Esophagus squamous epithelium (tissue), 4 donors: ENCODE data around the gene IRF4.

Experiments
- CTCF ChIP-seq, 6 experiments: fragments of 450-650 bp in 4 of 6; fragments of 200-600 bp in 2 of 6; sonication (generic) in 2 of 6; IDR thresholded peaks; one replicate each; pipeline ENCODE4 v1.5.1; 2016 to 2019; ENCODE audit warnings: antibody characterized with exemption in 6 of 6, mild to moderate bottlenecking in 4 of 6, moderate library complexity in 4 of 6
- POLR2A ChIP-seq, 4 donors: fragments of 450-650 bp; IDR thresholded peaks; one replicate each; pipeline ENCODE4 v1.6.1; 2017; ENCODE audit warnings: antibody characterized with exemption in 4 of 4, mild to moderate bottlenecking in 4 of 4, moderate library complexity in 3 of 4

DNA sequence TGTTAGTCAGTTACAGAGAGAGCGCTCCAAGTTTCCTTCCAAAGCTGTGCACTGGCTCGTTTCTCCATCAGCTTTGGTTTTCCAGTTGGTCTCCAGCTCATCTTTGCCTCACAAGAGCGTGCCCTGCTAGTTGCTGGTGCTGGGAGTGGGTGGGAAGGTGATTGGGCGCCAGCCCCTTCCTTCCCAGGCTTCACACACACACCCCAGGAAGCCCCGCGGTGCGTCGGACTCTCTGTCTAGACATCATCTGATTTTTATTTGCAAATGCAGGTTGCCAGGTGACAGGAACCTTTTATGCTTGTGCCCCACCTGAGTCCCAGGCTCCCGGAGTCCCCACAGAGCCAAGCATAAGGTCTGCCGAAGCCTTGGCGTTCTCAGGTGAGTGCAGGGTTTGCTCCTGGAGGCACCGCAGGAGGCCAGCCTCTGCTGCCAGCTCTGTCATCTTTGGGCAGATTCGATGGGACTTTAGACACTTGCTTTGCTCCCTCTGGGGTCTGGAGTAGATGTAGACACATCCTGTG, 7.1 kb downstream of the IRF4 start:
- TF ChIP-seq CTCF (IDR thresholded peaks at IDR 0.05) (no peak), POLR2A (IDR thresholded peaks at IDR 0.05) (no peak)
